Measurements from ENCODE around the gene PRKG1.
"Not testable (repeated sequence)": the region's sequence is repeated elsewhere in the genome, so short reads cannot be mapped to it uniquely, and the experiment has no call there.

PRKG1 gene

GRCh38 chr10:51427758-51428157, 353.5 kb downstream of the PRKG1 start:
- no peak for DNase-seq (ENCODE audit: low read depth)

- no peak for DNase-seq (ENCODE audit: low read depth)
Measured at GRCh38 chr10:51430506-51430905, 356.2 kb downstream of the PRKG1 start.

DNA sequence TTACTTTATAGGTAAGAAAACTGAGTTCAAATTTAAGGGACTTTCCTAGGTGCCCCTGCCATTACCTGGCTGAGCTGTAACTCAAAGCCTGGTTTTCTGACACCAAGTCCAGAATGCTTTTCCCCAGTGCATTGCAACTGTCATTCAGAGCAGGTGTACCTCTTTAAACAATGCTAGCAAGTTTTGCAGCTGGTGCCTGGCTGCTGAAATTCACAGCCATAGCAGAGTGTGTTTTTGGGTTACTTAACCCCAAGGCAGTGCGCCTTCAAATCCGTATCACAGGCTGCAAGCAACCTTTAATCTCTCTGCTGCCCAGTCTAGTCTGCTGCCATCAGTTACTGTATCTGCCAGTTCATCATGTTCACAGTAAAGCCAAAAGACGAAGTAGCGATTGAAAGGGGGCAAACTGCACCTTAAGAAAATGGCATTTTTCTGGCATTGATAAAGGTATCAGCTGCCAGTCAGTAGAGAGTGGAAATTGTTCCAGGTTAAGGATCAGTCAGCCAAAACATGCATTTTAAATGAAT, 359.7 kb downstream of the PRKG1 start:
- DNase-seq (ENCODE audit: low read depth): no peak

GRCh38 chr10:51436805-51437204, 362.5 kb downstream of the PRKG1 start:
- DNase-seq (ENCODE audit: low read depth): no peak

DNA sequence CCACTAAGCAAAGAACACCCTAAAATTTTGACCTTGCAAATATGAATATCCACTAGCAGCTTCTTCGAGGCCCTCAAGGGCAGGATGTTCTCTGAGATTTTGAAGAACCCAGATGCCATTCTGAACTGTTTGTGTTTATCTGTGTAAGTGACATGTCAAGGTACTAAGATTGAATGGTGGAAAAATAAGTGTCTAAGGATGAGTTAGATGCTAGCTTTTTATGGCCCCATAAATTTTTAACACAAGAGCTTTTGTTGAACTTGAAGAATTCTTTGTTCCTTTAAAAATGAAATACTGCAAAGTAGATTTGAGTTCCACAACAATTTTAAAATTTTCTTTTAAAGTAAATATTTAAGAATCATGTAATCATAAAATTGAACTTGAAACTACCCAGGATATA, 365.4 kb downstream of the PRKG1 start:
- no peak for DNase-seq (ENCODE audit: low read depth)

GRCh38 chr10:51445588-51445987, 371.3 kb downstream of the PRKG1 start:
- no peak for DNase-seq (ENCODE audit: low read depth)

GRCh38 chr10:51447119-51447518, 372.8 kb downstream of the PRKG1 start:
- DNase-seq (ENCODE audit: low read depth): peak; percentile 29

GRCh38 chr10:51455762-51456161, 381.5 kb downstream of the PRKG1 start:
- not testable (repeated sequence) for DNase-seq (ENCODE audit: low read depth)

DNA sequence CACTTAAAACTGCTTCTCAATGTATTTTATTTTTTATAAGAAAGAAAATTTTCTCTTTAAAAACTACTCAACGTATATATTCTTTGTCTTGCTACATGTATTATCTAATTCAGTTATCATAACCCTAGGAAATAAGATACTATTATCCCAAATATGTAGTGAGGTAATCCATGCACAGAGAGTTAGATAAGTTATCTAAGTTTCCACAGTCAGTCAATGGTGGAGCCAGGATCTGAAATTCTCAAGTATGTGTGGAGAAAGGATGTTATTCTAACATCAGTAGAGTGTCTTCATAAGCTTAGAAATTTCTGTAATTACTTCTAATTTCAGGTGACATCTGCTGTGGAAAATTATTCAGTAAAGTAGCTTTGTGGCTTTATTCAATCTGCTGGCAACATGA, 385.2 kb downstream of the PRKG1 start:
- no peak for DNase-seq (ENCODE audit: low read depth)

GRCh38 chr10:51462076-51462779, 387.9 kb downstream of the PRKG1 start:
- DNase-seq (ENCODE audit: low read depth): no peak

DNA sequence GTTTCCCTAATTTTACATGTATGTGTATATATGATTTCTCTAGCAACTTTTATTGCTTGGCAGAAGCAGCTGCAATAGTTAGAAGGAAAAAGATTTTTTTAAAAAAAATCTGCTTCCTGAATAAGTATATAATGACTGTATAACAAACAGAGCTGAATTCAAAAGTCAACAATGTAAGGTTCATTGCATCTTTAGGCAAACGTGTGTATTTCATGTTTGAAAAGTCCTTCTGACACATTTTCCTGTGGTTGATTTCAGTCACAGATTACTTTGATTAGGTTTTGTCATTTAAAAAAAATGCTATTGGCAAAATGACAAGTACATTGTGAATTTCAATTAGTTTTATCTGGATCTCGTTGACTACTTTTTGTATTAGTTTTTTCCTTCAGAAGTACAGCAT, 394.1 kb downstream of the PRKG1 start:
- DNase-seq (ENCODE audit: low read depth): no peak

- DNase-seq (ENCODE audit: low read depth): no peak
Measured at GRCh38 chr10:51469686-51470085, 395.4 kb downstream of the PRKG1 start.

DNA sequence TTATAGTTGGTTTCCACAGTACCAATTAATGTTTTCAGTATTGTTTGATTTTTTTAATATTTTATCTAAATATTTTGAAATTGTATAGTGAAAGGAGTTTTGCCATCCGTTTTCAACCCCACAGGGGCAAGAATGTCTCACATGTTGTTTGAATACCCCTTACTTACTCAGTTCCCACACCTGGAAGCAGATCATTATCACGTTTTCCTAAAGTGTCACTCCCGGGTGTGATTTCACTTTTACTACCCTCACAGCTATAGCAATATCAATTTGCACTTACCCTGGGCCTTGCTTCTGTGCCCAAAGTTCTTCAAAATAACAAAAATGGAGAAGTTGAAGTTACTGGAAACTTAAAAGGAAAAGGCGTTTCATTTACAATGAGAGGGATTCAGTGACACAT, 397.0 kb downstream of the PRKG1 start:
- DNase-seq (ENCODE audit: low read depth): no peak

DNA sequence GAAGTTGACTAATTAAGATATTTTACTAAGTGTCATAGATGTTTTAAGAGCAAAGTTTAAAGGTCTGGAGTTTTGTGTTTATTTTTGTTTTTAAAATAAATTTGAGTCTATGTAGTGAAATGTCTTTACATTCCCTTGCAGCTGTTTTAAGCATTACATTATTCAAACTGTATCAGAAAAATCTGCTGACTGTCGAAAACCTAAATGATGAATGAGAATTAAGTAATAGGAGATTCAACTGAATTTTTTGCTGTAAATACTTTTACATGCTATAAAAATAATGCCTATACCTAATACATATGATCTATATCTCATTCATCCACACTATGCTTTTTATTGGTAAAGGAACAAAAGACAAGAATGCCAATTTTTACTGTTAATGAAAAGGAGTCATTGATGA, 397.9 kb downstream of the PRKG1 start:
- no peak for DNase-seq (ENCODE audit: low read depth)

DNA sequence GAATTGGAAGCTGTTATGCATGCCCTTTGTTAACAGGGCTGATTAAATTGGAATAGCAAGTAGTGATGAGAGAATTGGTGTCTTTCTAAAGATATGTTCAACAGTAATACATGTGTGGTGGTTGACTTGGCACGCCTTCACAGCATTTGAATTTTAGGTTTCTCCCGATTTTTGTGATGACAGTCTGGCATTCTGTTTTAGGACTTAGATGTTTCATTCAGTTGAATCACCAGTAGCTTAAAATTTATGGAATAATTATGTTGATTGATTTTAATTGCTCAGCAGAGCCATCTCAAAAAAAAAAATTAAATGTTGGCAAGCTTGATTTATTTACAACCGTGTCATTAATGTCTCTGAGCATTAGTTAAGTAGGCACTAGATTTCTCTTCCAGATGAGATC, 405.4 kb downstream of the PRKG1 start:
- no peak for DNase-seq (ENCODE audit: low read depth)

DNA sequence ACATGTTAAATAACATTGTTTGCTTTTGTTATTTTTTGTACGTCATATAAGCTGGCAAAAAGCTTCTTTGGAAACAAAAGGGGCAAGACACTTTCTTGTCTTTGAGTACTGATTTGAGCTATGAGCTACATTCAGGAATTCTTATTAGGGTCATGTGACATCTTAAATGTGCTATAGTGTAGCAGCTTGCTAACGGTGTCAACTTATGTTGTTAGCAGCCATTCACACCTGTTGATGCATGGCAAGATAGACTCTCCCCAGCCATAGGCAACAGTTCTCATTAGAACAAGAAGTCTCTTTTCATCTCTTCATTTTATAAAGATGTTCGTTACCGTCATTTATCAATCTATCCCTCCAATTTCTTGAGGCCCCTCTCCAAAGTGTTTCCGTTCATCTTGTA, 411.4 kb downstream of the PRKG1 start:
- no peak for DNase-seq (ENCODE audit: low read depth)

DNA sequence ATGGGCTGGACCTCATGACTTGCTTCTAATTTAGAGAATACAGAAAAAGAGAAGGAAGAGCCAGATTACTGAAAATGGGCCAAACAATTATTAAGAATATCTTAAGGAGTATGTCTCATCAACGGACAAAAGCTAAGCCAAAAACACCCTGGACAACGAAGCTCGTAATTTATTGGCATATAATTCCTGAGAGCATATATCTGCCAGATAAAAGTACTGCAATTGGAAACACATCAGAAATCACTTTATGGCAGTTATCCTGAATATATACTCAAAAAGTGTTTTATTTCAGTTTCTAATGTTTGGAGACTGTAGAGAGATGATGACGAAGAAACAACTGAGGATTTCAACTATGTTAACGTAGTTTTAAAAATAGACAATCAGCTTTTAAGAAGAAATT, 413.3 kb downstream of the PRKG1 start:
- DNase-seq (ENCODE audit: low read depth): no peak

GRCh38 chr10:51488766-51489408, 414.6 kb downstream of the PRKG1 start:
- DNase-seq (ENCODE audit: low read depth): no peak

DNA sequence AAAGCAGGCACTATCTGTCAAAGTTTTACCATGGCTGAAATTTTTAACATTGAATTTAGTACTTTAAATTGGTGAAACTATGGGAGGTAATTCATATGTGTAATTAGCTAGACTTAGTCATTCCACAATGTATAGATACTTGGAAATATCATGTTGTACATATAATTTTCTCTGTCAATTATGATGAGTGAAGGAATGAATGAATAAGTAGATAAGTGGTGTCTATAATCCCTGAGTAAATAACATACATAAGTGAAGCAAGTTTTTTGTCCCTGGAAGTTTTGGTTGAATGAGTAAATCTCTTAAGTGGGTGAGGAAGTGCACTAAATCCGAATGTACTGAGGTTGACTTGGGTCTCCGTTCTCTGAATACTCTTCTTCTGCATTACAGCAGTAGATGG, 424.1 kb downstream of the PRKG1 start:
- DNase-seq (ENCODE audit: low read depth): no peak

DNA sequence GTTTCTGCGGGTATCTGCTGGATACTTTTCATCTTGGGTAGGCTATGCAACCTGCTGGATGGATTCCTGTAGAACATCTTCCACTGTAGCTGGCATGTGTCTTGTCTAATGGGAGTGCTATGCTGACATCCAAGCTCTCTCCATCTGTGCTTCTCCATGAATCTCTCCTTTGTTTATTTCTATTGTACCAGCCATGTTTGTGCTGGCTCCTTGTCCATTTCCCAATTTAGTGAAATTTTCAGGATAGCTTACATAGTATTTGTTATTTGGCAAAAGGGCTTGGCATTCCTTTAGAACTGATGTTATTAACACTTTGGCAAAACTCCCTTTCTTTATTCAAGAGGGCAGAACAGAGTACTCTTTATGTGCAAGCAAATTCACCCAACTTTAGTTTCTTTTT, 427.1 kb downstream of the PRKG1 start:
- DNase-seq (ENCODE audit: low read depth): no peak

- DNase-seq (ENCODE audit: low read depth): no peak
Measured at GRCh38 chr10:51502124-51502523, 427.8 kb downstream of the PRKG1 start.

GRCh38 chr10:51503378-51503777, 429.1 kb downstream of the PRKG1 start:
- DNase-seq (ENCODE audit: low read depth): no peak

GRCh38 chr10:51507476-51507875, 433.2 kb downstream of the PRKG1 start:
- no peak for DNase-seq (ENCODE audit: low read depth)

DNA sequence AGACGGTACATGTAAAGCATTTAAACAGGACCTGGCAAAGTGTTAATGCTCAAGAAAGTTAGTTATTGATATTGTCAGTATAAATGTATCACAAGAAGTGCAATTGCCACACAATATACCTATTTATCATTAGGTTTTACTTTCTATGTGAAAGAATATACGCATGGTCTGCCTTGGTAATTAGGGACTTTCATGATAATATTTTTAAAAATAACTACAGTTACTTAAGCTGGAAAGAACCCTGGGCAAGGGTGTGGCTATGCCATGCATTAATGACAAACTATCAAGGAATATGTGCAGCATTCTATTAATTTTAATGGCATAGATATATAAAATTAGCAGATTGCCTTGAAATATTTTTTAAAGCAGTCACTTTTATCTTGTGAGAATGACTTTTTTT, 433.9 kb downstream of the PRKG1 start:
- no peak for DNase-seq (ENCODE audit: low read depth)
